K562 (cell line): Measurements from ENCODE around the gene ZNF200. TPM values are rescaled to one million over a fixed set of nuclear protein-coding genes. Genes with fewer than 3 reads are reported as not detected.

Source experiments
- AFF1 ChIP-seq, 2 experiments: fragments of 450-650 bp; IDR thresholded peaks; 2 replicates each; pipeline ENCODE4 v1.6.1; 2018; ENCODE audit warnings: mild to moderate bottlenecking in 2 of 2, low read depth in 1 of 2; ENCODE audit not compliant: partially characterized antibody in 2 of 2
- CREB3 ChIP-seq: fragments of 450-650 bp; conservative IDR thresholded peaks from 2 replicates; pipeline ENCODE4 v1.6.1; 2016; ENCODE audit warnings: missing genetic modification characterization, low read depth, mild to moderate bottlenecking, missing compliant biosample characterization, moderate library complexity
- FOXA1 ChIP-seq: fragments of 450-650 bp; IDR thresholded peaks from 2 replicates; pipeline ENCODE4 v1.6.1; 2016; ENCODE audit warnings: mild to moderate bottlenecking, borderline replicate concordance
- JUND ChIP-seq, 2 experiments: IDR thresholded peaks; 2 replicates in 1 of 2; 3 replicates in 1 of 2; pipeline ENCODE4 v1.6.1; 2011; ENCODE audit warnings: borderline replicate concordance in 2 of 2, low read depth in 2 of 2, low read length in 2 of 2, improper control_type of control experiment in 1 of 2, missing biosample characterization in 1 of 2, missing genetic modification characterization in 1 of 2, missing genetic modification reagents in 1 of 2
- KLF16 ChIP-seq: IDR thresholded peaks from 2 replicates; pipeline ENCODE4 v1.6.1; 2016; ENCODE audit warnings: antibody characterized with exemption
- MCM7 ChIP-seq, 2 experiments: fragments of 450-650 bp; IDR thresholded peaks; 2 replicates each; pipeline ENCODE4 v1.6.1; 2016 to 2018
- NELFE ChIP-seq: IDR thresholded peaks from 2 replicates; pipeline ENCODE4 v1.6.1; 2011; ENCODE audit warnings: mild to moderate bottlenecking; ENCODE audit not compliant: insufficient read depth, insufficient read length
- OTX1 ChIP-seq: fragments of 450-650 bp; formaldehyde crosslinking; IDR thresholded peaks from 2 replicates; pipeline ENCODE4 v1.4.0; 2022; ENCODE audit warnings: mild to moderate bottlenecking
- PATZ1 ChIP-seq: fragments of 250-450 bp; sonication (Bioruptor Pico); IDR thresholded peaks from 2 replicates; pipeline ENCODE4 v1.5.0; 2020; ENCODE audit warnings: mild to moderate bottlenecking, borderline replicate concordance
- PHB2 ChIP-seq: fragments of 450-650 bp; IDR thresholded peaks from 2 replicates; pipeline ENCODE4 v1.6.1; 2017; ENCODE audit warnings: low read depth
- POLR2A ChIP-seq: fragments of 450-650 bp; conservative IDR thresholded peaks from 2 replicates; pipeline ENCODE4 v1.6.1; 2016
- PURB ChIP-seq: sonication (generic); formaldehyde crosslinking; IDR thresholded peaks from 2 replicates; pipeline ENCODE4 v1.9.0; 2021; ENCODE audit warnings: low read depth, mild to moderate bottlenecking, missing genetic modification reagents
- RBBP5 ChIP-seq: fragments of 200-600 bp; sonication (generic); IDR thresholded peaks from 2 replicates; pipeline ENCODE4 v1.6.1; 2012; ENCODE audit warnings: borderline replicate concordance, mild to moderate bottlenecking, low read length, control low read depth, inconsistent platforms; ENCODE audit not compliant: insufficient read depth, poor library complexity, severe bottlenecking
- TBP ChIP-seq: optimal IDR thresholded peaks from 2 replicates; pipeline ENCODE3; 2011; ENCODE audit warnings: low read depth, low read length, improper control_type of control experiment
- ZNF57 ChIP-seq: fragments of 450-650 bp; formaldehyde crosslinking; IDR thresholded peaks from 2 replicates; pipeline ENCODE4 v1.4.0; 2020; ENCODE audit warnings: mild to moderate bottlenecking, moderate library complexity
- ZNF785 ChIP-seq: fragments of 250-450 bp; sonication (Bioruptor Pico); IDR thresholded peaks from 2 replicates; pipeline ENCODE4 v1.4.0; 2020; ENCODE audit warnings: mild to moderate bottlenecking
- polyA plus RNA-seq, 8 experiments: library from polyadenylated mRNA; depleted of rRNA in 4 of 8; stranded (reverse) in 5 of 8; unstranded in 3 of 8; fragments of >200 nt; fragmentation: Nextera tagmentation in 2 of 8; fragmentation: Illumina TruSeq in 1 of 8; extraction: Ambion mirVana in 2 of 8; extraction: Trizol in 1 of 8; gene quantifications; 2 replicates each; pipeline versions ENCODE4 v1.2.1 to v1.2.3, GENCODE V29; 2011 to 2014; ENCODE audit warnings: inconsistent platforms in 1 of 8, missing spikeins in 1 of 8
- total RNA-seq, 7 experiments: library from RNA; depleted of rRNA in 6 of 7; stranded (reverse); fragments of >200 nt in 6 of 7; fragmentation: Illumina TruSeq in 2 of 7; extraction: Trizol in 2 of 7; gene quantifications; 2 replicates each; pipeline versions ENCODE4 v1.2.1 to v1.2.3, GENCODE V29; 2011 to 2021; ENCODE audit warnings: low replicate concordance in 1 of 7
- TF ChIP-seq, protein P1 (sequence below): fragments of 250-450 bp; sonication (Bioruptor Pico); IDR thresholded peaks from 2 replicates; pipeline ENCODE4 v1.4.0; 2020; ENCODE audit warnings: mild to moderate bottlenecking, moderate library complexity, borderline replicate concordance

The ZNF200 gene
- total and polyA plus RNA-seq, 9 of the 15 experiments (the other 6 are each of a cell fraction or from before 2014, with no cell fraction given): 4.8 to 14.5 (median 9.2) TPM

- peak in 1 of 2 experiments; percentile 91 for TF ChIP-seq AFF1 (IDR thresholded peaks at IDR 0.05; ENCODE audit: low read depth in 1 of 2, partially characterized antibody in 2 of 2)
- no peak for TF ChIP-seq ZNF785
- TF ChIP-seq NELFE: no peak
- no peak for TF ChIP-seq PATZ1 (CRISPR knock-in tag)
- TF ChIP-seq, protein P1, sequence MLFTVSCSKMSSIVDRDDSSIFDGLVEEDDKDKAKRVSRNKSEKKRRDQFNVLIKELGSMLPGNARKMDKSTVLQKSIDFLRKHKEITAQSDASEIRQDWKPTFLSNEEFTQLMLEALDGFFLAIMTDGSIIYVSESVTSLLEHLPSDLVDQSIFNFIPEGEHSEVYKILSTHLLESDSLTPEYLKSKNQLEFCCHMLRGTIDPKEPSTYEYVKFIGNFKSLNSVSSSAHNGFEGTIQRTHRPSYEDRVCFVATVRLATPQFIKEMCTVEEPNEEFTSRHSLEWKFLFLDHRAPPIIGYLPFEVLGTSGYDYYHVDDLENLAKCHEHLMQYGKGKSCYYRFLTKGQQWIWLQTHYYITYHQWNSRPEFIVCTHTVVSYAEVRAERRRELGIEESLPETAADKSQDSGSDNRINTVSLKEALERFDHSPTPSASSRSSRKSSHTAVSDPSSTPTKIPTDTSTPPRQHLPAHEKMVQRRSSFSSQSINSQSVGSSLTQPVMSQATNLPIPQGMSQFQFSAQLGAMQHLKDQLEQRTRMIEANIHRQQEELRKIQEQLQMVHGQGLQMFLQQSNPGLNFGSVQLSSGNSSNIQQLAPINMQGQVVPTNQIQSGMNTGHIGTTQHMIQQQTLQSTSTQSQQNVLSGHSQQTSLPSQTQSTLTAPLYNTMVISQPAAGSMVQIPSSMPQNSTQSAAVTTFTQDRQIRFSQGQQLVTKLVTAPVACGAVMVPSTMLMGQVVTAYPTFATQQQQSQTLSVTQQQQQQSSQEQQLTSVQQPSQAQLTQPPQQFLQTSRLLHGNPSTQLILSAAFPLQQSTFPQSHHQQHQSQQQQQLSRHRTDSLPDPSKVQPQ (CRISPR knock-in tag): no peak
- TF ChIP-seq PURB (CRISPR knock-in tag): no peak
- TF ChIP-seq RBBP5: peak; percentile 81
- peak; percentile 91 for TF ChIP-seq CREB3 (tag)
- no peak for TF ChIP-seq OTX1 (CRISPR knock-in tag)
- TF ChIP-seq ZNF57 (CRISPR knock-in tag): no peak
- peak; percentile 84 for TF ChIP-seq POLR2A
- 0 out of 4 replicates have a peak, but pooled peaks of 1 of the 2 experiments have one; percentile 28 for TF ChIP-seq MCM7 (IDR thresholded peaks at IDR 0.05)
- TF ChIP-seq JUND (IDR thresholded peaks at IDR 0.05; ENCODE audit: borderline replicate concordance, low read depth, low read length): no peak
- TF ChIP-seq JUND (tag; IDR thresholded peaks at IDR 0.05; ENCODE audit: borderline replicate concordance, low read depth, low read length): no peak; the same call in 2 of the 3 replicates
- TF ChIP-seq PHB2: no peak
- no peak for TF ChIP-seq KLF16
- TF ChIP-seq TBP: peak; percentile 28
- TF ChIP-seq FOXA1: no peak
Measured at GRCh38 chr16:3264137-3265036, 29.4 kb upstream of the ZNF200 start (continued).
